ENCODE results near the gene STK16.

STK16 gene

DNA sequence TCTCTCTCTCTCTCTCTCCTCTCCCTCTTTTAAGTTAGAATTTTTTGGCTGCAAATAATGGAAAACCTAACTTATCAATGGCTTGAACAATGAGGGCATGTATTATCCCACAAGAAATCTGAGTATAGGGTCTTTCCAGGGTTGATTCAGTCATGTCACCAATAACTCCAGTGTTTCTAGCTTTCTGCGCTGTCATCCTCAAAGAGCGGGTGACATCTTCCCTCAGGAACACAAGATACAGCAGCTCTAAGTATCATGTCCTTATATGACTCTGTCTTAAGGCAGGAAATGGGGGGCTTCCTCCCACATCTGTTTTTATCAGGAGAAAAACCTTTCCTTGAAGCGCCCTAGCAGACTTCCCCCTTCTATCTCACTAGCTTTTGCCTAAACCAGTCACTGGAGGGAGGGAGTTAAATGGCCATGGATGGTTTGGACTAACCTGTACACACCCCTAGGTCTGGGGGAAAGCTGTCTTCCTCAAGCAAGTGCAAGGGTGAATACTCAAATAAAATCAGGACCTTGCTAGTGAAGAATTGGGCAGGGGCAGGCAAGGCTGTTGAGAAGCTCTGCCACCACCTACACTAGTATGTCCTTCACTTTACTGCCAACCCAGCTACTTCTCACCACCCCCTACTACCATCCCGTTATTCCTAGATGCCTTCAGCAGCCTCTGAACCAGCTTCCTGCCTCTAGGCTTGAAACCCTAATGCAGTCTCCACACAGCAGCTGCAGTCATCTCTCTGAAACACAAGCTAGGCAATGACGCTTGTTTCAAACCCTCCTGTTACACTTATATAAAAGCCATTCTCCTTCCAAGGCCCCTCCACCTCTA lies 16.0 kb downstream of the STK16 start:
- TF ChIP-seq, protein P1, sequence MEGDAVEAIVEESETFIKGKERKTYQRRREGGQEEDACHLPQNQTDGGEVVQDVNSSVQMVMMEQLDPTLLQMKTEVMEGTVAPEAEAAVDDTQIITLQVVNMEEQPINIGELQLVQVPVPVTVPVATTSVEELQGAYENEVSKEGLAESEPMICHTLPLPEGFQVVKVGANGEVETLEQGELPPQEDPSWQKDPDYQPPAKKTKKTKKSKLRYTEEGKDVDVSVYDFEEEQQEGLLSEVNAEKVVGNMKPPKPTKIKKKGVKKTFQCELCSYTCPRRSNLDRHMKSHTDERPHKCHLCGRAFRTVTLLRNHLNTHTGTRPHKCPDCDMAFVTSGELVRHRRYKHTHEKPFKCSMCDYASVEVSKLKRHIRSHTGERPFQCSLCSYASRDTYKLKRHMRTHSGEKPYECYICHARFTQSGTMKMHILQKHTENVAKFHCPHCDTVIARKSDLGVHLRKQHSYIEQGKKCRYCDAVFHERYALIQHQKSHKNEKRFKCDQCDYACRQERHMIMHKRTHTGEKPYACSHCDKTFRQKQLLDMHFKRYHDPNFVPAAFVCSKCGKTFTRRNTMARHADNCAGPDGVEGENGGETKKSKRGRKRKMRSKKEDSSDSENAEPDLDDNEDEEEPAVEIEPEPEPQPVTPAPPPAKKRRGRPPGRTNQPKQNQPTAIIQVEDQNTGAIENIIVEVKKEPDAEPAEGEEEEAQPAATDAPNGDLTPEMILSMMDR (IDR thresholded peaks at IDR 0.05; ENCODE audit: control insufficient read depth, extremely low read depth, insufficient read depth), result no peak
- DNase-seq (ENCODE audit: low read depth), result no peak
- H3K4me3 ChIP-seq (ENCODE audit: low read depth, low read length), result no peak overlapping the region

DNA sequence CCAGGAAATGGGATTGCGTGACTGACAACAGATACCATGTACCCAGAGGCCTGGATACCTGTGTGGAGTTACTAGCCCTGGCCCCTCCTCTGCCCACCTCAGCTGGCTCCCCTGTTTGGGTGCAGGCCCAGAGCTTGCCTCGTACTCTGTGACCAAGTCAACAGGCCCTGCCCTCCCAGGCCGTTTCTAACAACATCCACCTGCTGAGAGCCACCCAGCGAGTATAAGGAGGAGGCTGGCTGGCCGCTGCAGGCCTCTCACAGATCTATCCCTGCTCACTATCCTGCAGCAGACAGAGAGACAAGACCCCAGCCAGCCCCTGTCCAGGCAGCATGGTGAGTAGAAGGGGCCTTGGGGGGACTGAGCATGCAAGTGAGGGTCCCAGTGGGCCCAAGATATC lies 21.0 kb downstream of the STK16 start:
- TF ChIP-seq, protein P1 (IDR thresholded peaks at IDR 0.05; ENCODE audit: control insufficient read depth, extremely low read depth, insufficient read depth), result no peak
- no peak overlapping the region for H3K4me3 ChIP-seq (ENCODE audit: low read depth, low read length)

DNA sequence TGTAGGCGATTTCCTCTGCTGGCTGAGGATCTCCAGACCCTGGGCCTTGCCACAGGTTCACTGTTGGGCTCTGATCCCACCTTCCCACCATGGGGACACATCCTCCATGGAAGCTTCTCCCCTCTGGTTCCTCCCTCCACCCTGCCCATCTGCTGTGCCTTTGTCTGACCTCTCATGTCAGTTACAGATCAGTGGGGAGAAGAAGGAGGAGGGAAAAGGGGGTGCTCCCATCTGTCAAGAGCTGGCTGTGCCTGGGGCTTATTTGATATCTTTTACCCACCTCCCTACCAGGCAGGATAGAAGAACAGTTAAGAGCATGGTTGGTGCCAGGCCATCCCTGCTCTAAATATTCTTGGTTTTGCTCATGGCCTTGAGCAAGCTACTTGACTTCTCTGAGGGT lies 21.6 kb downstream of the STK16 start:
- TF ChIP-seq, protein P1 (IDR thresholded peaks at IDR 0.05; ENCODE audit: control insufficient read depth, extremely low read depth, insufficient read depth), result no peak
- DNase-seq (ENCODE audit: low read depth), result no peak
- no peak overlapping the region for H3K4me3 ChIP-seq (ENCODE audit: low read depth, low read length)

More for the DNA sequence above, 21.0 kb downstream of the STK16 start:
- DNase-seq (ENCODE audit: low read depth), result no peak

DNA sequence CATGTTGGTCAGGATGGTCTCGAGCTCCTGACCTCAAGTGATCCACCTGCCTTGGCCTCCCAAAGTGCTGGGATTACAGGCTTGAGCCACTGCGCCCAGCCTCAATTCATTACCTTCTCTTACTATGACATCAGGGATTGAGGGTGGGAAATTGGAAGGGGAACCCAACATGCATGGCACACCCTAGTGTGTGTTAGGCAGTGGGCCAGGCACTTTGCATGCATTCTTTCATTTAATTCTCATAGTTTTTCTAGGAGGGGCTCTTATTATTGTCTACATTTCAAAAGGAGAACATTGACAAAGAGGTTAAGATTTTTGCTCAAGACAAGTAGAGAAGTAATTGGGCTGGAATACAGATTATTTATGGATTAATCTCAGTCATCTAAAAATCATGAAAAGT lies 23.0 kb downstream of the STK16 start:
- TF ChIP-seq, protein P1 (IDR thresholded peaks at IDR 0.05; ENCODE audit: control insufficient read depth, extremely low read depth, insufficient read depth), result no peak
- DNase-seq (ENCODE audit: low read depth), result no peak
- H3K4me3 ChIP-seq (ENCODE audit: low read depth, low read length), result no peak overlapping the region

- H3K4me3 ChIP-seq (ENCODE audit: low read depth, low read length), result no peak overlapping the region
- no peak for DNase-seq (ENCODE audit: low read depth)
- TF ChIP-seq, protein P1 (IDR thresholded peaks at IDR 0.05; ENCODE audit: control insufficient read depth, extremely low read depth, insufficient read depth), result no peak
These were observed 24.2 kb downstream of the STK16 start for GRCh38 chr2:219269362-219270054.

GRCh38 chr2:219270055-219270372 lies 24.7 kb downstream of the STK16 start:
- H3K4me3 ChIP-seq (ENCODE audit: low read depth, low read length), result no peak overlapping the region
- TF ChIP-seq, protein P1 (IDR thresholded peaks at IDR 0.05; ENCODE audit: control insufficient read depth, extremely low read depth, insufficient read depth), result no peak
- DNase-seq (ENCODE audit: low read depth), result no peak

Measured in LNCaP clone FGC (cell line).